EL (cell line): ENCODE measurements around the gene NTS.

ENCODE experiments used
- DNase-seq: peaks from one replicate; pipeline ENCODE4 v3.0.0-alpha.2; 2016

NTS gene

DNA sequence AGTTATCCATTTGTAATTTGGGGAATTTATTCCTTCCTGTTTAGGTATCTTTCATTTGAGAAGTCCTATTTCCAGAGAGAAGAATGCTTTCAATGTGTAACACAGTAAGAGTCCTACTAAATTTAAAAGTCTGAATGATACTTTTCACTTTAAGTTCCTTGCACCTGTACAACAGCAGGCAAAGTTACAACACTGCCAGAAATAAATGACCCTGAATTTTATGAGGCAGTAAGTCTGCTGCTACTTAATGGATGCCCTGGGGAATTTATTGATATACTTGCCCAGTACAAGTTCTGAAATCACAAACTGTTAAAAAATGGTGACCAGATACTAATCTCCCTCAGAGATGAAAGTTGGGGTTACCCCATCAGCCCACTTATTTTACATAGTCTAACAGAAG lies 53.1 kb downstream of the NTS start:
- DNase-seq, result no peak
